Stimulated activated naive B cell treated with anti-CD40 and anti-IgM and Interleukin-4, amounts not matched to agents 10 μg/mL and 1 μg/mL and 100 μg/mL, for 72 hours (primary cell): Measurements from ENCODE around the gene ARHGEF2.
A peak's percentile ranks its signal among the peaks of the same experiment; 100 is the strongest.
"Not testable (repeated sequence)": the region's sequence is repeated elsewhere in the genome, so short reads cannot be mapped to it uniquely, and the experiment has no call there.

ENCODE experiments used
- ATAC-seq, 2 donors: fragments of 150-1000 bp; cut with Tn5 transposase; replicated peaks; 2 replicates each; pipeline ENCODE4 v1.10.0; 2021; ENCODE audit warnings: moderate library complexity in 1 of 2
- DNase-seq: peaks from one replicate; pipeline ENCODE4 v3.0.0; 2021
- H3K27ac Mint-ChIP-seq: one replicate; pipeline ENCODE4 v1.8.0; 2022; ENCODE audit warnings: mild to moderate bottlenecking, mixed read lengths
- H3K27me3 Mint-ChIP-seq, 2 donors: one replicate each; pipeline ENCODE4 v1.8.0; 2022; ENCODE audit warnings: mixed read lengths in 2 of 2
- H3K36me3 Mint-ChIP-seq, 2 donors: one replicate each; pipeline ENCODE4 v1.8.0; 2022; ENCODE audit warnings: mixed read lengths in 2 of 2, mild to moderate bottlenecking in 1 of 2
- H3K4me1 Mint-ChIP-seq, 2 donors: one replicate each; pipeline ENCODE4 v1.8.0; 2022; ENCODE audit warnings: mixed read lengths in 2 of 2, mild to moderate bottlenecking in 1 of 2
- H3K4me3 Mint-ChIP-seq, 2 donors: one replicate each; pipeline ENCODE4 v1.8.0; 2022; ENCODE audit warnings: mild to moderate bottlenecking in 2 of 2, mixed read lengths in 2 of 2, moderate library complexity in 1 of 2
- H3K9me3 Mint-ChIP-seq, 2 donors: one replicate each; pipeline ENCODE4 v1.8.0; 2022; ENCODE audit warnings: mixed read lengths in 2 of 2, mild to moderate bottlenecking in 1 of 2

Gene ARHGEF2

GRCh38 chr1:155934097-155934935 lies 44.0 kb downstream of the ARHGEF2 start, which contains the start of gene KHDC4:
KHDC4 (minus strand) TSS chr1:155934413; CDS start chr1:155934373, 40 bp downstream.
- Mint-ChIP-seq H3K4me3 (peak within 1 kb of the TSS in 1 of 2 donors; percentile 65), H3K27ac (no peak within 1 kb of the TSS), H3K9me3 (no peaks in the 10 kb centered on the region), H3K36me3 (peaks cover 13 to 14% of the 10 kb centered on the region in 2 donors), H3K4me1 (peaks cover 8 to 45% of the 10 kb centered on the region in 2 donors), H3K27me3 (no peaks in the 10 kb centered on the region)
- DNase-seq: peak; percentile 94
- peak; percentile 94 to 96 for ATAC-seq

- ATAC-seq (no peak), DNase-seq (no peak)
- peaks cover 16 to 19% of the 10 kb centered on the region in 2 donors for H3K36me3 Mint-ChIP-seq
- H3K4me1 Mint-ChIP-seq: peaks cover 8 to 44% of the 10 kb centered on the region in 2 donors
- H3K27me3 Mint-ChIP-seq: no peaks in the 10 kb centered on the region
- no peaks in the 10 kb centered on the region for H3K9me3 Mint-ChIP-seq
- no peak overlapping the region for H3K4me3 Mint-ChIP-seq
- H3K27ac Mint-ChIP-seq: no peak overlapping the region
Measured at GRCh38 chr1:155933591-155934096, 44.7 kb downstream of the ARHGEF2 start.

DNA sequence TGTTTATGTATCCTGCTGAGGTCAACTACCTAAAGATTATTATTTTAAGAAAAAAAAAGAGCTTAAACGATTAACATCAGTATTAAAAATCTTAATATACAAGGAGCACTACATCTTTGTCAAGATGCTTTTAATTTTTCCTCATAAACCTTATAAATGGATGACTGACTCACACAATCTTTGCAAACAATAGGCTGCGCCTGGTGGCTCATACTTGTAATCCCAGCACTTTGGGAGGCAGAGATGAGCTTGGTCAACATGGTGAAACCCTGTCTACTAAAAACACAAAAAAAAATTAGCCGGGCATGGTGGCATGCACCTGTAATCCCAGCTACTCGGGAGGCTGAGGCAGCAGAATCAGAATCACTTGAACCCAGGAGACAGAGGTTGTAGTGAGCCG lies 45.9 kb downstream of the ARHGEF2 start:
- DNase-seq: no peak
- ATAC-seq: no peak
- peaks cover 5 to 35% of the 10 kb centered on the region in 2 donors for H3K4me1 Mint-ChIP-seq
- no peaks in the 10 kb centered on the region for H3K27me3 Mint-ChIP-seq
- H3K27ac Mint-ChIP-seq: no peak overlapping the region
- peaks cover 16 to 23% of the 10 kb centered on the region in 2 donors for H3K36me3 Mint-ChIP-seq
- H3K9me3 Mint-ChIP-seq: no peaks in the 10 kb centered on the region
- no peak overlapping the region for H3K4me3 Mint-ChIP-seq

DNA sequence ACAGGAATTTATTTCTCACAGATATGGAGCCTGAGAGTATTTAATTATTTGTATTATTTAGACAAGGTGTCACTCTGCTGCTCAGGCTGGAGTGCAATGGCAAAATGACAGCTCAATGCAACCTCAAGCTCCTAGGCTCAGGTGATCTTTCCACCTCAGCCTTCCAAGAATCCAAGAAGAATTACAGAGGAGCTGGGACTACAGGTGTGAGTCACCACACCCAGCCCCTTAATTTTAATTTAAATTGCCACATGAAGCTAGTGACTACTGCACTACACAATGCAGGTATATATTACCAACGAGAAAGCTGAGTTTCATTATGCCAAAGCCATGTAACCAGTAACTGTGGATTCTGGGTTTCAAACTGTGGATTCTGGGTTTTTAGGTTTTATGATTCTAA lies 46.3 kb downstream of the ARHGEF2 start:
- H3K27ac Mint-ChIP-seq: no peak overlapping the region
- ATAC-seq: no peak
- no peaks in the 10 kb centered on the region for H3K9me3 Mint-ChIP-seq
- H3K4me1 Mint-ChIP-seq: peaks cover 5 to 35% of the 10 kb centered on the region in 2 donors
- peaks cover 17 to 24% of the 10 kb centered on the region in 2 donors for H3K36me3 Mint-ChIP-seq
- no peaks in the 10 kb centered on the region for H3K27me3 Mint-ChIP-seq
- no peak for DNase-seq
- H3K4me3 Mint-ChIP-seq: no peak overlapping the region

DNA sequence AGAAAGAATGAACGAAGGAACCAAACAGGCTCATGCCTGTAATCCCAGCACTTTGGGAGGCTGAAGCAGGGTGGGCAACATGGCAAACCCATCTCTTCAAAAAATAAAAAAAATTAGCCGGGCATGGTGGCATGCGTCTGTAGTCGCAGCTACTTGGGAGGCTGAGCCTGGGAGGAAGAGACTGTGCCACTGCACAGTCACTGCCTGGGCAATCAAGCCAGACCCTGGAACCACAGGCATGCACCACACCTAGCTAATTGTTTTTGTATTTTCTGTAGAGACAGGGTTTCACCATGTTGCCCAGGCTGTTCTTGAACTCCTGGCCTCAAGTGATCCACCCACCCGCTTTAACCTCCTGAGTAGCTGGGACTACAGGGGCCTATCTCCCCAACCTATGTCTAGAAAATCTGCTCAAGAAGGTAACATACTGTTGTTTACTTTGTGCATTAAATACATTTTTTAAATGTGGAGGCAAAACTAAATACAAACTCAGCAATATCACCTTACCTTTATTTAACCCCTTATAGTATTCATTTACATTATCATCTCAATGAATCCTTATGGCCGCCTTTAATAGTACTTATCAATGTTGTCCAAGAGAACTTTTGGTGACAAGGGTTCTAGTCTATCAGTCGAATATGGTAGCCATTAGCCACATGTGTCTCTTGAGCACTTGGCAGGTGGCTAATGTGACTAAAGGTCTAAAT lies 46.9 kb downstream of the ARHGEF2 start:
- Mint-ChIP-seq H3K36me3 (peaks cover 23 to 29% of the 10 kb centered on the region in 2 donors), H3K27ac (peak overlapping the region; percentile 85), H3K9me3 (no peaks in the 10 kb centered on the region), H3K4me1 (peaks cover 5 to 35% of the 10 kb centered on the region in 2 donors), H3K27me3 (no peaks in the 10 kb centered on the region), H3K4me3 (peak overlapping the region; percentile 79 to 85)
- DNase-seq (no peak), ATAC-seq (no peak)

GRCh38 chr1:155930725-155931124 lies 47.6 kb downstream of the ARHGEF2 start:
- H3K4me3 Mint-ChIP-seq: peak overlapping the region; percentile 79 to 85
- H3K27me3 Mint-ChIP-seq, DNase-seq, H3K9me3 Mint-ChIP-seq, ATAC-seq: not testable (repeated sequence)
- H3K27ac Mint-ChIP-seq: peak overlapping the region; percentile 85
- H3K36me3 Mint-ChIP-seq: peaks cover 26 to 36% of the 10 kb centered on the region in 2 donors
- peaks cover 5 to 35% of the 10 kb centered on the region in 2 donors for H3K4me1 Mint-ChIP-seq

- H3K4me3 Mint-ChIP-seq: no peak overlapping the region
- H3K27ac Mint-ChIP-seq: no peak overlapping the region
- no peaks in the 10 kb centered on the region for H3K27me3 Mint-ChIP-seq
- ATAC-seq (no peak), DNase-seq (no peak)
- peaks cover 6 to 35% of the 10 kb centered on the region in 2 donors for H3K4me1 Mint-ChIP-seq
- peaks cover 29 to 40% of the 10 kb centered on the region in 2 donors for H3K36me3 Mint-ChIP-seq
- no peaks in the 10 kb centered on the region for H3K9me3 Mint-ChIP-seq
Measured at GRCh38 chr1:155929057-155929456, 49.3 kb downstream of the ARHGEF2 start.

DNA sequence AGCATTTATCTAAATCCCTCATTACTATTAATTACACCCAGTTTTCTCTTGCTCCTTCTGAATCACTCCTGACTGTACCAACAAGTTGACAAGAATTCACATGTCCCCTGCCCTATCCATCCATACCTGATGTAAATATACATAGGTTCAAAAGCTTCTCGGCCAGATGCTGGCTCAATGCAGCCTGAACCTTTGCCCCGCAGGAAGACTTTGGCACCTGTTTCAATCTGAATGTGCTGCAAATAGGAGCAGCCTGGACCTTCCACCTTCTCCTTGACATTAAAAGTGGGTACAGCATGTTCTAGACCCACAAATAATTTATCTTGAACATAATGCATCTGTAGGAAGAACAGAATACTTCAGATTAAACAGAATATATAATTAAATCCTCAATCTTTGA lies 52.8 kb downstream of the ARHGEF2 start:
- Mint-ChIP-seq H3K4me1 (peaks cover 7 to 19% of the 10 kb centered on the region in 2 donors), H3K4me3 (no peak overlapping the region), H3K9me3 (no peaks in the 10 kb centered on the region), H3K36me3 (peaks cover 34 to 48% of the 10 kb centered on the region in 2 donors), H3K27ac (no peak overlapping the region), H3K27me3 (no peaks in the 10 kb centered on the region)
- DNase-seq (no peak), ATAC-seq (no peak)

- no peak overlapping the region for H3K4me3 Mint-ChIP-seq
- H3K9me3 Mint-ChIP-seq: no peaks in the 10 kb centered on the region
- H3K4me1 Mint-ChIP-seq: peaks cover 4 to 11% of the 10 kb centered on the region in 2 donors
- ATAC-seq: no peak
- no peaks in the 10 kb centered on the region for H3K27me3 Mint-ChIP-seq
- peaks cover 36 to 37% of the 10 kb centered on the region in 2 donors for H3K36me3 Mint-ChIP-seq
- H3K27ac Mint-ChIP-seq: no peak overlapping the region
- no peak for DNase-seq
Measured at GRCh38 chr1:155920717-155921116, 57.6 kb downstream of the ARHGEF2 start.

- no peak for DNase-seq
- peaks cover 2 to 11% of the 10 kb centered on the region in 2 donors for H3K4me1 Mint-ChIP-seq
- H3K27ac Mint-ChIP-seq: no peak overlapping the region
- H3K36me3 Mint-ChIP-seq: peaks cover 31 to 36% of the 10 kb centered on the region in 2 donors
- no peaks in the 10 kb centered on the region for H3K9me3 Mint-ChIP-seq
- no peak for ATAC-seq
- no peaks in the 10 kb centered on the region for H3K27me3 Mint-ChIP-seq
- H3K4me3 Mint-ChIP-seq: no peak overlapping the region
Measured at GRCh38 chr1:155919801-155920200, 58.5 kb downstream of the ARHGEF2 start.

GRCh38 chr1:155918660-155919059 lies 59.7 kb downstream of the ARHGEF2 start:
- DNase-seq (no peak), ATAC-seq (no peak)
- H3K4me3 Mint-ChIP-seq: no peak overlapping the region
- H3K4me1 Mint-ChIP-seq: peaks cover 2 to 11% of the 10 kb centered on the region in 2 donors
- H3K9me3 Mint-ChIP-seq: no peaks in the 10 kb centered on the region
- H3K27me3 Mint-ChIP-seq: no peaks in the 10 kb centered on the region
- H3K27ac Mint-ChIP-seq: no peak overlapping the region
- H3K36me3 Mint-ChIP-seq: peaks cover 36 to 38% of the 10 kb centered on the region in 2 donors

DNA sequence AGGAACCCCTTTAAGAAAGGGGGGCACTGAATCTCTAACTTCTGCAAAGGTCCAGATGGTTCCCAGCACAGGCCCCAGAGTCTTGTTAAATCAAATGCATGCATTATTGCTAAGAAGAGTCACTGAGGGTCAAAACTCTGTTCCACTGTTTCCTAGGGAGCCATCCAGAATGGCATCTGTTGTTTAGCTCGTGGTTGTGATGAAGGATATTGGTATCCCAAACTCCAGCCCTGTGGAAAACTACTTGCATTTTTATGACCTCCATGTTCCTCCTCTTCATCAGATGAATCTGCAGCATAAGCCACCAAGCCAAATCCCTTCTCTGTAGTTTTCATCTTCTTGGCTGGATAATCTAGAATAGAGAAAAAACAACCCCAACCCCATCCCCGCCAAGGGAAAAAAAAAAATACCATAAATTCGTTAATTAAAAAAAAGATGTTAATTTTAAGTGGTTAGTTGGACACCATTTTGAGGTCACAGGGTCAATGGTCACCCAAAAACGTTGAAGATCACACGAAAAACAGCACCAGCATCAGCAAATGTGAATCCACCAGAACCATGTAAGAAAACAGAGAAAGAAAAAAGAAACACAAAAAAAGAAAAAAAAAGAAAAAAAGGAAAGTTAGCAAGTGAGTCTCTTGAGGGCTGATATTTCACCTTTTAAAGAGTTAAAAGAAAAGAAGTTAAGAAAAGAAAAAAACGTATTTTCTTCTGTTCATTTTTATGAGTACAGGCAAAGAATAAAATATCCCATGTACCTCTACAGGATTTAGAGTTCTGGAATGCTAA lies 64.2 kb downstream of the ARHGEF2 start:
- H3K27me3 Mint-ChIP-seq: no peaks in the 10 kb centered on the region
- H3K4me3 Mint-ChIP-seq: no peak overlapping the region
- no peak overlapping the region for H3K27ac Mint-ChIP-seq
- DNase-seq: no peak
- H3K36me3 Mint-ChIP-seq: peaks cover 37 to 43% of the 10 kb centered on the region in 2 donors
- no peaks in the 10 kb centered on the region for H3K9me3 Mint-ChIP-seq
- peaks cover 10 to 33% of the 10 kb centered on the region in 2 donors for H3K4me1 Mint-ChIP-seq
- ATAC-seq: no peak

GRCh38 chr1:155912056-155912536 lies 66.3 kb downstream of the ARHGEF2 start:
- H3K27ac Mint-ChIP-seq: no peak overlapping the region
- H3K9me3 Mint-ChIP-seq: no peaks in the 10 kb centered on the region
- H3K27me3 Mint-ChIP-seq: no peaks in the 10 kb centered on the region
- no peak for ATAC-seq
- no peak for DNase-seq
- H3K4me3 Mint-ChIP-seq: peak overlapping the region in 1 of 2 donors; percentile 13
- peaks cover 30 to 46% of the 10 kb centered on the region in 2 donors for H3K36me3 Mint-ChIP-seq
- H3K4me1 Mint-ChIP-seq: peaks cover 10 to 31% of the 10 kb centered on the region in 2 donors
